WTC11 (cell line): Measurements from ENCODE around the gene ERH.

Experiments
- CBFB ChIP-seq: sonication (generic); formaldehyde crosslinking; IDR thresholded peaks from 2 replicates; pipeline ENCODE4 v1.8.1; 2022; ENCODE audit warnings: mild to moderate bottlenecking, low read depth, missing genetic modification reagents
- CREB1 ChIP-seq: sonication (generic); formaldehyde crosslinking; IDR thresholded peaks from 2 replicates; pipeline ENCODE4 v1.8.0; 2023; ENCODE audit warnings: mild to moderate bottlenecking, missing genetic modification reagents
- CTCF ChIP-seq: fragments of 200-600 bp; IDR thresholded peaks from 2 replicates; pipeline ENCODE4 v1.8.0; 2022; ENCODE audit warnings: antibody characterized with exemption
- ETV6 ChIP-seq: sonication (generic); formaldehyde crosslinking; IDR thresholded peaks from 2 replicates; pipeline ENCODE4 v1.8.1; 2022; ENCODE audit warnings: mild to moderate bottlenecking, missing genetic modification reagents
- FOXJ3 ChIP-seq: sonication (generic); formaldehyde crosslinking; IDR thresholded peaks from 2 replicates; pipeline ENCODE4 v1.9.0; 2021; ENCODE audit warnings: missing genetic modification reagents, mild to moderate bottlenecking, borderline replicate concordance
- JUN ChIP-seq: sonication (generic); formaldehyde crosslinking; IDR thresholded peaks from 2 replicates; pipeline ENCODE4 v1.8.0; 2023; ENCODE audit warnings: mild to moderate bottlenecking, missing genetic modification reagents
- TP53 ChIP-seq: sonication (generic); formaldehyde crosslinking; IDR thresholded peaks from 2 replicates; pipeline ENCODE4 v1.8.1; 2023; ENCODE audit warnings: mild to moderate bottlenecking, missing genetic modification reagents
- USF1 ChIP-seq: sonication (generic); formaldehyde crosslinking; IDR thresholded peaks from 2 replicates; pipeline ENCODE4 v1.8.0; 2022; ENCODE audit warnings: mild to moderate bottlenecking, missing genetic modification reagents
- TF ChIP-seq, protein P1 (sequence below): sonication (generic); formaldehyde crosslinking; IDR thresholded peaks from 2 replicates; pipeline ENCODE4 v1.8.0; 2022; ENCODE audit warnings: mild to moderate bottlenecking, missing genetic modification reagents
- TF ChIP-seq, protein P2 (sequence below): fragments of 250-450 bp; sonication (Bioruptor Pico); conservative IDR thresholded peaks from 2 replicates; pipeline ENCODE4 v1.9.0; 2021; ENCODE audit warnings: mild to moderate bottlenecking
- TF ChIP-seq, protein P3 (sequence below): sonication (generic); formaldehyde crosslinking; IDR thresholded peaks from 2 replicates; pipeline ENCODE4 v1.8.0; 2022; ENCODE audit warnings: missing genetic modification reagents
- TF ChIP-seq, protein P4 (sequence below): fragments of 250-450 bp; sonication (Bioruptor Pico); IDR thresholded peaks from 2 replicates; pipeline ENCODE4 v2.1.2; 2022; ENCODE audit warnings: mild to moderate bottlenecking, moderate library complexity

- TF ChIP-seq CTCF (no peak), JUN (CRISPR knock-in tag) (no peak), ETV6 (CRISPR knock-in tag) (no peak), CREB1 (CRISPR knock-in tag) (no peak), CBFB (CRISPR knock-in tag) (no peak), FOXJ3 (no peak), USF1 (no peak), TP53 (CRISPR knock-in tag) (no peak)
- TF ChIP-seq, protein P1, sequence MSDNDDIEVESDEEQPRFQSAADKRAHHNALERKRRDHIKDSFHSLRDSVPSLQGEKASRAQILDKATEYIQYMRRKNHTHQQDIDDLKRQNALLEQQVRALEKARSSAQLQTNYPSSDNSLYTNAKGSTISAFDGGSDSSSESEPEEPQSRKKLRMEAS (CRISPR knock-in tag) = no peak
- TF ChIP-seq, protein P2, sequence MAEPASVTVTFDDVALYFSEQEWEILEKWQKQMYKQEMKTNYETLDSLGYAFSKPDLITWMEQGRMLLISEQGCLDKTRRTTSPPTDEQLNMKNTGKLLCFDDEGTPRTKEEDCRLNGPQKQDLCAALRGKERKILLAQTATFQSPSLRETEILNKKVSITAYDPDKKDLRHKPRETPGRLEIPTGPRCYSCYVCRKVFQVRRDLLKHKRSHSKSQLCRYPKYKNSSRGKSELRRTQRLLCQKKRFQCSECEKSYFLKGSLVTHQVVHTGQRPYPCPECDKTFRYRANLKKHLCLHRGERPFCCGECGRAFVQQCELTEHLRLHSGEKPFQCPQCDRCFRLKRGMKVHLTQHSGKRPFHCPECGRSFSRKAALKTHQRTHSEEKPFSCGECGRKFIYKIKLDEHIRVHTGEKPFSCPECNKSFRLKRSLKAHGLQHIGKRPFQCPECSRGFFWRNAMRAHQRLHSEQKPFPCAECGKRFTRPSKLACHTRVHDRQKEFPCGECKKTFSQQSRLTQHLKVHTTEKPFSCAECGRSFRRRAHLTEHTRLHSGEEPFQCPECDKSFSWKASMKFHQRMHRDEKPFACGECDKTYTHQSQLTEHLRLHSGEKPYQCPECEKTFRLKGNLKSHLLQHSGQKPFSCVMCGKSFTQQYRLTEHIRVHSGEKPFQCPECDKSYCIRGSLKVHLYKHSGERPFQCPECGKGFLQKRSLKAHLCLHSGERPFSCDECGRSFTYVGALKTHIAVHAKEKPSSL = no peak
- TF ChIP-seq, protein P3, sequence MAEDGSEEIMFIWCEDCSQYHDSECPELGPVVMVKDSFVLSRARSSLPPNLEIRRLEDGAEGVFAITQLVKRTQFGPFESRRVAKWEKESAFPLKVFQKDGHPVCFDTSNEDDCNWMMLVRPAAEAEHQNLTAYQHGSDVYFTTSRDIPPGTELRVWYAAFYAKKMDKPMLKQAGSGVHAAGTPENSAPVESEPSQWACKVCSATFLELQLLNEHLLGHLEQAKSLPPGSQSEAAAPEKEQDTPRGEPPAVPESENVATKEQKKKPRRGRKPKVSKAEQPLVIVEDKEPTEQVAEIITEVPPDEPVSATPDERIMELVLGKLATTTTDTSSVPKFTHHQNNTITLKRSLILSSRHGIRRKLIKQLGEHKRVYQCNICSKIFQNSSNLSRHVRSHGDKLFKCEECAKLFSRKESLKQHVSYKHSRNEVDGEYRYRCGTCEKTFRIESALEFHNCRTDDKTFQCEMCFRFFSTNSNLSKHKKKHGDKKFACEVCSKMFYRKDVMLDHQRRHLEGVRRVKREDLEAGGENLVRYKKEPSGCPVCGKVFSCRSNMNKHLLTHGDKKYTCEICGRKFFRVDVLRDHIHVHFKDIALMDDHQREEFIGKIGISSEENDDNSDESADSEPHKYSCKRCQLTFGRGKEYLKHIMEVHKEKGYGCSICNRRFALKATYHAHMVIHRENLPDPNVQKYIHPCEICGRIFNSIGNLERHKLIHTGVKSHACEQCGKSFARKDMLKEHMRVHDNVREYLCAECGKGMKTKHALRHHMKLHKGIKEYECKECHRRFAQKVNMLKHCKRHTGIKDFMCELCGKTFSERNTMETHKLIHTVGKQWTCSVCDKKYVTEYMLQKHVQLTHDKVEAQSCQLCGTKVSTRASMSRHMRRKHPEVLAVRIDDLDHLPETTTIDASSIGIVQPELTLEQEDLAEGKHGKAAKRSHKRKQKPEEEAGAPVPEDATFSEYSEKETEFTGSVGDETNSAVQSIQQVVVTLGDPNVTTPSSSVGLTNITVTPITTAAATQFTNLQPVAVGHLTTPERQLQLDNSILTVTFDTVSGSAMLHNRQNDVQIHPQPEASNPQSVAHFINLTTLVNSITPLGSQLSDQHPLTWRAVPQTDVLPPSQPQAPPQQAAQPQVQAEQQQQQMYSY (CRISPR knock-in tag) = no peak
- TF ChIP-seq, protein P4, sequence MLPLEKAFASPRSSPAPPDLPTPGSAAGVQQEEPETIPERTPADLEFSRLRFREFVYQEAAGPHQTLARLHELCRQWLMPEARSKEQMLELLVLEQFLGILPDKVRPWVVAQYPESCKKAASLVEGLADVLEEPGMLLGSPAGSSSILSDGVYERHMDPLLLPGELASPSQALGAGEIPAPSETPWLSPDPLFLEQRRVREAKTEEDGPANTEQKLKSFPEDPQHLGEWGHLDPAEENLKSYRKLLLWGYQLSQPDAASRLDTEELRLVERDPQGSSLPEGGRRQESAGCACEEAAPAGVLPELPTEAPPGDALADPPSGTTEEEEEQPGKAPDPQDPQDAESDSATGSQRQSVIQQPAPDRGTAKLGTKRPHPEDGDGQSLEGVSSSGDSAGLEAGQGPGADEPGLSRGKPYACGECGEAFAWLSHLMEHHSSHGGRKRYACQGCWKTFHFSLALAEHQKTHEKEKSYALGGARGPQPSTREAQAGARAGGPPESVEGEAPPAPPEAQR (CRISPR knock-in tag) = no peak
These were observed 2.1 kb upstream of the ERH start for GRCh38 chr14:69400154-69400553.
